HG03442 (cell line): ENCODE results near the gene ATRIP.

Experiments used
- ATAC-seq: cut with Tn5 transposase; IDR thresholded peaks from one replicate; pipeline ENCODE4 v1.9.1; 2021; ENCODE audit warnings: mild to moderate bottlenecking, moderate library complexity; ENCODE audit not compliant: unreplicated experiment

ATRIP gene

GRCh38 chr3:48501196-48501595 lies 54.7 kb downstream of the ATRIP start:
- no peak for ATAC-seq

DNA sequence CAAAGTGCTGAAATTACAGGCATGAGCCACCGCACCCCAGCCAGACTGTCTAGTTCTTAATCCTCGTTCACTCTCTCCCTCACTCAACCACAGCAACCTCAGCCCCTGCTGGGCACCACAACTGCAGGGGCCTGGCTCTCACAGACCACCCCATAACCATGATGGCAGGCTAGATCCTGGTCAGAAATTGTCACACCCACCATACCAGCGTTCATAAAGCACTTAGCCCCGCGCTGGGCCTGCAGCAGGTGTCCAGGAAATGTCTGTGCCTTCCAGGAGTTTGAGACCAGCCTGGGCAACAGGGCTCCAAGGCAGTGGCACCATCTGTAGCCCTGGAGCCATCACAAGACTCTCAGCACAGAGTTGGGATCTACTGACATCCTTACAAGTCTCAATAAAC lies 55.6 kb downstream of the ATRIP start:
- no peak for ATAC-seq

DNA sequence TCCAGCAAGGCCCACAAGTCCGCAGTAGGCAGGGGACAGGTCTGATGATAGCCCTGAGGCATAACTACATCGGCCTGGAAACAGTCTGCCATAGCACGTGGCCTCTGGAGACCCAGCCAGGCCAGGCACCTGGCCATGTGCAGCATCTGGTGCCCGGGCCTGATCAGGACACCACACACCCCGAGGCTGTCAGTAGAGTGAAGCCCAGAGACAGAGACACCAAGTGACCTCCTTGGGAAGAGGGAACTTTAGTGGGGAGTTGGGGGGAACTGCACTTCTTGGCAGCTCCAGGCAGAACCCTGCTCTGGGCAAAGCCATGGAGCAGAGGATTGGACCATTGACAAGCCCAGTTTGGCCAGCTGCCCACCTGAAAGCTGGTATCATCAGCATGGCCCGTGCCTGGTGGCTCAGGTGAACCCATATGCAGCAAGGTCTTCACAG lies 56.2 kb downstream of the ATRIP start:
- no peak for ATAC-seq

DNA sequence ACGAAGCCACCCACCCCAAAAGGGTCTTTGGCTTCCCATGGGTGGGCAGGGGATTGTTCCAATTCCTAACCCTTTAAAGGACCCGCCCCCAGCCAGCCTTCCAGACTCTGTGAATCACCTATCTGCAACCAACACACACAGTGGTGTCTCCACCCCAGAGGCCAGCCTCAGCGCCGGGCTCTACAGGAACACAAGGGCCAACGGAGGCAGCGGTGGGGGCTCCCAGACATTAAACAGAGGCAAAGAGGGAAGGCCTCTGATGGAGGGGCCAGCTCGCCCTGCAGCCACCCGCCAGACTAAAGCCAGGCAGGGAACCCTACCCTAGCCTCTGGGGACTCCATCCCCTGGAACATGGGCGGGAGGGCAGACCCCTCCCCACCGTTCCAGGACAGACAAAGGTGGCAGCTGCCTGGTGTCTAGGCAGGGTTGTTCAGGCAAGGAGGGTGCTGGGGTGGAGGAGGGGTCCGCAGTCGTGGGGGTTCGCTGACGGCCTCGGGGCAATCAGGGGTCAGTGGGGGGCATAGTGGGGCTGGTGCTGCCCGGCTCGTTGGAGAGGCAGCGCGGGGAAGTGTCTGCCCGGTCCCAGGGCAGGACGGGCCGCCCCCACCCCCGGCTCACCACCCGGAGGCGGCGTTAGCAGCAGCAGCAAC lies 57.0 kb downstream of the ATRIP start:
- ATAC-seq: no peak

DNA sequence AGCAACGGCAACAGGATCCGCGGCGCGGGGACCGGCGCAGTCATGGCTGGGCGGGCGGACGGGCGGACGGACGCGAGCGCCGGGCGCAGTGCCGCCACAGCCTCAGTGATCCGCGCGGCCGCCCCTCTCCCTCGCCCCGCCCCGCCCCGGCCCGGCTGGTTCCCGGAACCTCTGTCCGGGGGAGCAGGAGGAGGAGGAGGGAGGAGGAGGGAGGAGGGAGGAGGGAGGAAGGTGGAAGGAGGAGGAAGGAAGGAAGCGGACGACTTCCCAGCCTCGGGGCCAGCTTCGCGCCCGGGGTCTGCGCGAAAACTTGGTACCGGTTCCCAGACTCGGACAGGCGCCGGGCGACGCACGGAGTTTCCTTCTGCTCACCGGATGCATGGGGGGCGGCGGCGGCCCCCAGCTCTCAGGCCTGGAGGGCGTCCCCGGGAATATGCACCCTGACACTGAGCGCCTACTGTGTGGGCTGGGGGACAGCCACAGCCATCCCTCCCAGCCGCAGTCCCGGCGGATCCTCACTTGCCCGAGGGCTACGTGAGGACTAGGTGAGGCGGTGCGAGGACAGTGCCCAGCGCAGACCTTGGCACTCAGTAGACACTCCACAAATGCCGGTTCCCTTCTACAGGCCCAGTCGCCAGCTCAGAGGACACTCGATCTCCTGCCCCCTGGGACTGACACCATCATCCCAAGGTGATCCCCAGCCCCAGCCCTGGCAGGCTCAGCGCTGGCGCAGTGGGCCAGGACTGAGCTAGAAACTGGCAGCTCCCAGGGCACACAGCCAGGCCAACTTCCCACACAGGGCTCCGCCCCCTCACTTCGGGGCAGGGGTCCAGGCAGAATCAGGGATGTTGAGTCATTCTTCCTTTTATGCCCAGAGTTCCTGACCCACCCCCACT lies 57.8 kb downstream of the ATRIP start, which contains the start of gene SHISA5:
SHISA5 (minus strand) TSS at position 124 of the 896 bp plus-strand sequence; CDS start at position 44, 80 bp downstream.
- ATAC-seq: no peak

GRCh38 chr3:48505146-48505545 lies 58.6 kb downstream of the ATRIP start:
- no peak for ATAC-seq

DNA sequence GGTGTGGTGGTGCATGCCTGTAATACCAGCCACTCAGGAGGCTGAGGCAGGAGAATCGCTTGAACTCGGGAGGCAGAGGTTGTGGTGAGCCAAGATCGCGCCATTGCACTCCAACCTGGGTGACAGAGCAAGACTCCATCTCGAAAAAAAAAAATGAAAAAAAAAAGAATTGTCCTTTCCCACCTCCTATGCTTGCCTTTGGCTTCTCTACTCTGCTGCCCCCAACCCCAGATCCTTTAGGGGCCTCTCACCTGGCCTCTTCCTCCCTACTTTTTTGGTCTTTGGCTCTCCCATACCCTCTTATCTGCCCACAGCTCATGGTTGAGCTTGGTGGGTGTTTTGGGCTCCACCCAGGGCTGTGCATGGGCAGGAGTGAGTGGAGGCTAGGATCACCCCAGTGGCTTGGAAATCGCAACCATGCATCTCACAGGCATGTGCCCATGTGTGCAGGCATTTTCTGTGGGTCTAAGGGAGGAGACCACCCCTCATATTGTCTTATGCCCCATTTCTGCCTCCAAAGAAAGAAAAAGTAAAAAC lies 59.5 kb downstream of the ATRIP start:
- no peak for ATAC-seq

- ATAC-seq: no peak
These were observed 60.9 kb downstream of the ATRIP start for GRCh38 chr3:48507256-48508061.

GRCh38 chr3:48511551-48511950 lies 65.0 kb downstream of the ATRIP start:
- no peak for ATAC-seq

GRCh38 chr3:48514431-48515227 lies 68.1 kb downstream of the ATRIP start:
- ATAC-seq: no peak
